Astrocyte of the cerebellum (primary cell): ENCODE results near the gene SLC16A6.
"Not testable (repeated sequence)": the region's sequence is repeated elsewhere in the genome, so short reads cannot be mapped to it uniquely, and the experiment has no call there.

Experiments used
- DNase-seq: peaks from one replicate; pipeline ENCODE4 v3.0.0-alpha.2; 2011; ENCODE audit warnings: low read depth
- H3K4me3 ChIP-seq: 2 replicates; pipeline ENCODE4 v1.5.1; 2011; ENCODE audit warnings: mild to moderate bottlenecking, low read depth, low read length, moderate library complexity
- in situ Hi-C: cut with HindIII; loops from 2 replicates; pipeline ENCODE4 v1.10.0; 2017; ENCODE audit warnings: low sequenced_read_pairs
- TF ChIP-seq, protein P1 (sequence below): IDR thresholded peaks from 2 replicates; pipeline ENCODE4 v1.5.1; 2012; ENCODE audit warnings: low read length, low read depth, moderate library complexity, mild to moderate bottlenecking; ENCODE audit errors: missing control alignments

Gene SLC16A6

DNA sequence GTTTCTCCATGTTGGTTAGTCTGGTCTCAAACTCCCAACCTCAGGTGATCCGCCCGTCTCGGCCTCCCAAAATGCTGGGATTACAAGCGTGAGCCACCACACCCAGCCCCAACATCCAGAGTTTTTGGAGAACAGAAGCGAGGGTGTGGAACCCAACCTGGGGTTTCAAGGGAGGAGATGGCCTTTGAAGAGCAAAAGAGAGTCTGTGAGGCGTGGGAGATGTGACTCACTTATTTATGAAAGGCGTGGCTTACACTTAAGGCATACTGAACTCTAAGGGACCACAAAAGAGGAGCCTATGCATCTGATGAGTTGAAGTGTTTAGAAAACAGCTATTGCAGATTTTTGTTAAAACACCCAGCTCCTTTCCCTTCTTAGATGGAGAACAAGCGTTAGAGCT lies 19.2 kb upstream of the SLC16A6 start:
- TF ChIP-seq, protein P1, sequence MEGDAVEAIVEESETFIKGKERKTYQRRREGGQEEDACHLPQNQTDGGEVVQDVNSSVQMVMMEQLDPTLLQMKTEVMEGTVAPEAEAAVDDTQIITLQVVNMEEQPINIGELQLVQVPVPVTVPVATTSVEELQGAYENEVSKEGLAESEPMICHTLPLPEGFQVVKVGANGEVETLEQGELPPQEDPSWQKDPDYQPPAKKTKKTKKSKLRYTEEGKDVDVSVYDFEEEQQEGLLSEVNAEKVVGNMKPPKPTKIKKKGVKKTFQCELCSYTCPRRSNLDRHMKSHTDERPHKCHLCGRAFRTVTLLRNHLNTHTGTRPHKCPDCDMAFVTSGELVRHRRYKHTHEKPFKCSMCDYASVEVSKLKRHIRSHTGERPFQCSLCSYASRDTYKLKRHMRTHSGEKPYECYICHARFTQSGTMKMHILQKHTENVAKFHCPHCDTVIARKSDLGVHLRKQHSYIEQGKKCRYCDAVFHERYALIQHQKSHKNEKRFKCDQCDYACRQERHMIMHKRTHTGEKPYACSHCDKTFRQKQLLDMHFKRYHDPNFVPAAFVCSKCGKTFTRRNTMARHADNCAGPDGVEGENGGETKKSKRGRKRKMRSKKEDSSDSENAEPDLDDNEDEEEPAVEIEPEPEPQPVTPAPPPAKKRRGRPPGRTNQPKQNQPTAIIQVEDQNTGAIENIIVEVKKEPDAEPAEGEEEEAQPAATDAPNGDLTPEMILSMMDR = no peak
- DNase-seq = no peak
- in situ Hi-C loops = no loop called here
- H3K4me3 ChIP-seq = no peak overlapping the region

DNA sequence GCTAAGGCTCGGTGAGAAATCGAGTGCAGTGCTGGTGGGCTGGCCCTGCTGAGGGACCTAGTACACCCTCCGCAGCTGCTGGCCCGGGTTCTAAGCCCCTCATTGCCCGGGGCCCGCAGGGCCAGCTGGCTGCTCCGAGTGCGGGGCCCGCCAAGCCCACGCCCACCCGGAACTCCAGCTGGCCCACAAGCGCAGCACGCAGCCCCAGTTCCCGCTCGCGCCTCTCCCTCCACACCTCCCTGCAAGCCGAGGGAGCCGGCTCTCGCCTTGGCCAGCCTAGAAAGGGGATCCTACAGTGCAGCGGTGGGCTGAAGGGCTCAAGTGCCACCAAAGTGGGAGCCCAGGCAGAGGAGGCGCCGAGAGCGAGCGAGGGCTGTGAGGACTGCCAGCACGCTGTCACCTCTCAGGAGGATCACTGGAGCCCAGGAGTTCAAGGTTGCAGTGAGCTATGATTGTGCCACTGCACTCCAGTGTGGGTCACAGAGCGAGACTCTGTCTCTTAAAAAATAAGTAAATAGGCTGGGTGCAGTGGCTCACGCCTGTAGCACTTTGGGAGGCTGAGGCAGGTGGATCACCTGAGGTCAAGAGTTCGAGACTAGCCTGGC lies 18.2 kb upstream of the SLC16A6 start:
- in situ Hi-C loops, DNase-seq, H3K4me3 ChIP-seq: not testable (repeated sequence)

DNA sequence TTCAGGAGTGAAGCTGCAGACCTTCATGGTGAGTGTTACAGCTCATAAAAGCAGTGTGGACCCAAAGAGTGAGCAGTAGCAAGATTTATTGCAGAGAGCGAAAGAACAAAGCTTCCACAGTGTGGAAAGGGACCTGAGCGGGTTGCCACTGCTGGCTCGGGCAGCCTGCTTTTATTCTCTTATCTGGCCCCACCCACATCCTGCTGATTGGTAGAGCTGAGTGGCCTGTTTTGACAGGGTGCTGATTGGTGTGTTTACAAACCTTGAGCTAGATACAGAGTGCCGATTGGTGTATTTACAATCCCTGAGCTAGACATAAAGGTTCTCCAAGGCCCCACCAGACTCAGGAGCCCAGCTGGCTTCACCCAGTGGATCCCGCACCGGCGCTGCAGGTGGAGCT lies 17.6 kb upstream of the SLC16A6 start:
- in situ Hi-C loops, DNase-seq, H3K4me3 ChIP-seq: not testable (repeated sequence)

DNA sequence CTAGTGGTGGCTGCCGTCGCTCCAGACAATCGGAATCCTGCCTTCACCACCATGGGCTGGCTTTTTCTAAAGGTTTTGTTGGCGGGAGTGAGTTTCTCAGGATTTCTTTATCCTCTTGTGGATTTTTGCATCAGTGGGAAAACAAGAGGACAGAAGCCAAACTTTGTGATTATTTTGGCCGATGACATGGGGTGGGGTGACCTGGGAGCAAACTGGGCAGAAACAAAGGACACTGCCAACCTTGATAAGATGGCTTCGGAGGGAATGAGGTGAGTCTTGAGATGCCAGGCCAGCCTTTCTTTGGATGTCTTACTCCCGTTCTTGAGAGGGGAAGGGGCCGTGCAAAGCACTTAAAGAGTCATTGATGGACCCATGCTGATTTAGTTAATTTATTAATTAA lies 16.5 kb upstream of the SLC16A6 start:
- TF ChIP-seq, protein P1 = no peak
- in situ Hi-C loops = no loop called here
- no peak for DNase-seq
- H3K4me3 ChIP-seq = no peak overlapping the region

DNA sequence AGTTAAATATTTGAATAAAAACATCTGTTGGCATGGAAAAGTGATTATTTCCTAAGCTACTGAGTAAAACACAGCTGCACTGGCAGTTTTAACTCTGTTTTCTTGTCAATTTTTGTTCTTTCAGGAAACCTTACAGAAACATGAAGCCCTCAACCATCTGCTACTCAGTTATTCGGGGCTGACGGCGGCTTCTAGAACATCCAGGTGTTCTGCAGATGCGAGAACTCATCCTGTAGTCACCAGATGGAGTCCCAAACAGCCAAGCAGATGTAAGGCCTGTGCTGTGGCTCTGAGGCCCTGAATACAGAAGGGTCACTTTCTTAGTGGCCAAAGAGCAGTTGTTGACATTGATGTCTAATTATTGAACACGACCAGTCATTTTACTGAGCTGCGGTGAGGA lies 15.9 kb upstream of the SLC16A6 start:
- no peak for DNase-seq
- no peak overlapping the region for H3K4me3 ChIP-seq
- in situ Hi-C loops = no loop called here
- TF ChIP-seq, protein P1 = no peak

DNA sequence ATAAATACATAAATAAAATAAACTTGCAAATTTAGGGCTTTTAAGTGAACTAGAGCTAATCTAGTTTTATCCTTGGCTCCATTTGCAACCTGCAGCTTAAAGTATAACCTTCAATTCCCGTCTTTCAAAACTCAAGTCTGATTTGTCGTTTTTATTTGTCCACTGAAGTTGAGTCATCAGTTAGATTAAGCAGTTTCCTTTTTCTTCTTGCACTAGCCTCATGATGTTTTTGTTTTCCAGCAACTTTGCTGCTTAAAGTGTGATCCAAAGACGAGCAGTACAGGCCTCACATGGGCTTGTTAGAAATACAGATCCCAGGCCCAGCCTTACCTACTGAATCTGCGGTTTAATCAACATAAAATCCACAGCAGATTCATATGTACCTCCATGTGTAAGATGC lies 14.2 kb upstream of the SLC16A6 start:
- in situ Hi-C loops = no loop called here
- DNase-seq = no peak
- H3K4me3 ChIP-seq = no peak overlapping the region
- TF ChIP-seq, protein P1 = no peak

DNA sequence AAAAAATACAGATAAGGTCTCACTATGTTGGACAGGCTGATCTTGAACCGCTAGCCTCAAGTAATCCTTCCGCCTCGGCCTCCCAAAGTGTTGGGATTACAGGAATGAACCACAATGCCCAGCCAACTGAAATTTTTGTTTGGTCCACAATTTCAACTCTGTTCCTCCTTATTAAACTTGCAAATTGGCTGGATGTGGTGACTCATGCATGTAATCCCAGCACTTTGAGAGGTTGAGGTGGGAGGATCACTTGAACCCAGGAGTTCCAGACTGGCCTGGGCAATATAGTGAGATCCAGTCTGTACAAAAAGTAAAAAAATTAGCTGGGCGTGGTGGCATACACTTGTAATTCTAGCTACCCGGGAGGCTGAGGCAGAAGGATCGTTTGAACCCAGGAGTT lies 13.8 kb upstream of the SLC16A6 start:
- no peak overlapping the region for H3K4me3 ChIP-seq
- no peak for DNase-seq
- TF ChIP-seq, protein P1 = no peak
- in situ Hi-C loops = no loop called here

DNA sequence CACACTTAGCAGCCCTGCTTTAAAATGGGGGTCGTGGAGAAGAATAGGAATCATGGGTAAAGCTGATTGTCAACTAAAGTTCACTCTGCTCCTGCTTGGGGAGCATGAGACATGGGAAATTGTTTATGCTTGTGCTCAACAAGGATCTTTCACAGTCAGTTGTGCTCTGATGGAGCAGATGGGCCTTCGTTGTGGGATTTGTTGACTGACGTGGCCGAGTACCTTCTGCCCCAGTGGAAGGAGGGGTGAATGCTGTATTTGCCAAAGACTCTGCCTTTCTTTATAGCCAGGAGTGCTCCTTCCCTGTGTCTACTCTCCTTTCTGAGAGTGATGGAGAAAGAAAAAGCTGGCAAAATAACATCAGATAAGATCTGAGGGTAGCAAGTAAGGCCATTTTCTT lies 11.7 kb upstream of the SLC16A6 start:
- TF ChIP-seq, protein P1 = no peak
- in situ Hi-C loops = no loop called here
- no peak overlapping the region for H3K4me3 ChIP-seq
- no peak for DNase-seq
